ENCODE results near the gene CUX1.

Gene CUX1

GRCh38 chr7:101900103-101900502 lies 82.7 kb downstream of the CUX1 start (continued):
- no peak for TF ChIP-seq ZFP41 (tag by site-specific recombination; IDR thresholded peaks at IDR 0.05; ENCODE audit: borderline replicate concordance)
- no peak for TF ChIP-seq SP2 (tag by site-specific recombination; IDR thresholded peaks at IDR 0.05)
- TF ChIP-seq WT1 (tag by site-specific recombination; IDR thresholded peaks at IDR 0.05): no peak
- TF ChIP-seq, protein P1, sequence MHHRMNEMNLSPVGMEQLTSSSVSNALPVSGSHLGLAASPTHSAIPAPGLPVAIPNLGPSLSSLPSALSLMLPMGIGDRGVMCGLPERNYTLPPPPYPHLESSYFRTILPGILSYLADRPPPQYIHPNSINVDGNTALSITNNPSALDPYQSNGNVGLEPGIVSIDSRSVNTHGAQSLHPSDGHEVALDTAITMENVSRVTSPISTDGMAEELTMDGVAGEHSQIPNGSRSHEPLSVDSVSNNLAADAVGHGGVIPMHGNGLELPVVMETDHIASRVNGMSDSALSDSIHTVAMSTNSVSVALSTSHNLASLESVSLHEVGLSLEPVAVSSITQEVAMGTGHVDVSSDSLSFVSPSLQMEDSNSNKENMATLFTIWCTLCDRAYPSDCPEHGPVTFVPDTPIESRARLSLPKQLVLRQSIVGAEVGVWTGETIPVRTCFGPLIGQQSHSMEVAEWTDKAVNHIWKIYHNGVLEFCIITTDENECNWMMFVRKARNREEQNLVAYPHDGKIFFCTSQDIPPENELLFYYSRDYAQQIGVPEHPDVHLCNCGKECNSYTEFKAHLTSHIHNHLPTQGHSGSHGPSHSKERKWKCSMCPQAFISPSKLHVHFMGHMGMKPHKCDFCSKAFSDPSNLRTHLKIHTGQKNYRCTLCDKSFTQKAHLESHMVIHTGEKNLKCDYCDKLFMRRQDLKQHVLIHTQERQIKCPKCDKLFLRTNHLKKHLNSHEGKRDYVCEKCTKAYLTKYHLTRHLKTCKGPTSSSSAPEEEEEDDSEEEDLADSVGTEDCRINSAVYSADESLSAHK (tag by site-specific recombination; IDR thresholded peaks at IDR 0.05): no peak
- TF ChIP-seq ZNF555 (tag by site-specific recombination; conservative IDR thresholded peaks at IDR 0.05): no peak
- no peak for TF ChIP-seq SCRT1 (tag by site-specific recombination; IDR thresholded peaks at IDR 0.05; ENCODE audit: borderline replicate concordance)
- TF ChIP-seq ZNF449 (tag by site-specific recombination; IDR thresholded peaks at IDR 0.05): no peak
- no peak for TF ChIP-seq ZNF580 (tag by site-specific recombination; IDR thresholded peaks at IDR 0.05)

- Histone ChIP-seq H3K4me3 (ENCODE audit: low read depth, low read length) (no peak overlapping the region), H3K27ac (ENCODE audit: extremely low read depth, low read depth, low read length) (no peak overlapping the region), H3K9me3 (ENCODE audit: control insufficient read depth, insufficient read depth, low read depth, low read length) (no peaks in the 10 kb centered on the region), H3K36me3 (ENCODE audit: control insufficient read depth in 2 of 2, insufficient read depth in 1 of 2, low read length in 2 of 2) (no peaks in the 10 kb centered on the region), H3K4me1 (ENCODE audit: control insufficient read depth, insufficient read depth, low read length) (peaks cover 2% of the 10 kb centered on the region)
- ChIA-PET POLR2A (no interaction called here), CTCF (interaction anchor here (1.0 kb wide), 1 partner anchor 19 kb away, joined by 5 read pairs; no protein-coding TSS in a partner anchor)
- no peak for TF ChIP-seq ZIC2 (tag by site-specific recombination; IDR thresholded peaks at IDR 0.05)
- TF ChIP-seq ZBTB1 (tag by site-specific recombination; IDR thresholded peaks at IDR 0.05): no peak
- TF ChIP-seq ZNF501 (tag by site-specific recombination; IDR thresholded peaks at IDR 0.05): no peak
- no peak for TF ChIP-seq ZNF366 (tag by site-specific recombination; conservative IDR thresholded peaks at IDR 0.05)
- TF ChIP-seq SCRT1 (tag by site-specific recombination; IDR thresholded peaks at IDR 0.05; ENCODE audit: borderline replicate concordance): no peak
- TF ChIP-seq PRDM6 (tag by site-specific recombination; IDR thresholded peaks at IDR 0.05): peak; percentile 59
- TF ChIP-seq ATF2 (tag by site-specific recombination; IDR thresholded peaks at IDR 0.05; ENCODE audit: low read depth): 0 out of 2 replicates have a peak, but pooled peaks have one; percentile 13
- TF ChIP-seq ZNF843 (tag by site-specific recombination; IDR thresholded peaks at IDR 0.05): no peak
- no peak for TF ChIP-seq RBAK (tag by site-specific recombination; IDR thresholded peaks at IDR 0.05)
- no peak for TF ChIP-seq SETDB1 (IDR thresholded peaks at IDR 0.05; ENCODE audit: insufficient read length, low read length)
- peak; percentile 71; the same call in 1 of the 2 replicates for TF ChIP-seq ZNF660 (tag by site-specific recombination; IDR thresholded peaks at IDR 0.05)
- TF ChIP-seq, protein P1 (tag by site-specific recombination; IDR thresholded peaks at IDR 0.05): peak; percentile 58; the same call in 1 of the 2 replicates
- no peak for TF ChIP-seq ZNF133 (tag by site-specific recombination; IDR thresholded peaks at IDR 0.05)
- TF ChIP-seq ZSCAN30 (tag by site-specific recombination; IDR thresholded peaks at IDR 0.05): 0 out of 2 replicates have a peak, but pooled peaks have one; percentile 13
- TF ChIP-seq ZNF600 (tag by site-specific recombination; IDR thresholded peaks at IDR 0.05): peak; percentile 69; the same call in 1 of the 2 replicates
- TF ChIP-seq ZNF416 (tag by site-specific recombination; IDR thresholded peaks at IDR 0.05): no peak
- no peak for TF ChIP-seq ZBTB21 (tag by site-specific recombination; IDR thresholded peaks at IDR 0.05)
- TF ChIP-seq ZSCAN5A (tag by site-specific recombination; IDR thresholded peaks at IDR 0.05): no peak
Observed at GRCh38 chr7:101901661-101902491, 84.5 kb downstream of the CUX1 start.
